GM18498 (cell line): Measurements from ENCODE around the gene AOC3.
"Not testable (repeated sequence)": the region's sequence is repeated elsewhere in the genome, so short reads cannot be mapped to it uniquely, and the experiment has no call there.

Experiments used
- ATAC-seq: cut with Tn5 transposase; IDR thresholded peaks from one replicate; pipeline ENCODE4 v1.9.1; 2021; ENCODE audit warnings: mild to moderate bottlenecking, moderate library complexity; ENCODE audit not compliant: unreplicated experiment

The AOC3 gene

GRCh38 chr17:42889809-42890208, 38.8 kb downstream of the AOC3 start:
- ATAC-seq: no peak

- ATAC-seq: no peak
These were observed 40.6 kb downstream of the AOC3 start for GRCh38 chr17:42891539-42892152.

DNA sequence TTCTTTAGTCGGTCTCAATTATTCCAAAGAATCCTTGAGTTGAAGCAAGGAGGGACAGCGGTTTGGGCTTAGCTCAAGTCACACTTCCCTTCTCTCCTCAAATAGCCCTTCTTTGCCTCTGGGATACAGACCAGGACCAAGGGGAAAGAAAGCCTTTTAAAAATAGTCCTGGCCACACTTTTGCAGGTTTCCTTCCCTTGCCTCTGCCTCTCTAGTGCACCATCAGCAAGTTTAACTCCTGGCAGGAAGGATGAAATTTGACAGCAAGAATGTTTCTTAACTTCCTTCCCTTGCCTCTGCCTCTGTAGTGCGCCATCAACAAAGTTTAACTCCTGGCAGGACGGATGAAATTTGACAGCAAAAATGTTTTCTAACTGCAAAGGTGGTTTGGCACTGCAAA, 42.4 kb downstream of the AOC3 start:
- ATAC-seq: no peak

DNA sequence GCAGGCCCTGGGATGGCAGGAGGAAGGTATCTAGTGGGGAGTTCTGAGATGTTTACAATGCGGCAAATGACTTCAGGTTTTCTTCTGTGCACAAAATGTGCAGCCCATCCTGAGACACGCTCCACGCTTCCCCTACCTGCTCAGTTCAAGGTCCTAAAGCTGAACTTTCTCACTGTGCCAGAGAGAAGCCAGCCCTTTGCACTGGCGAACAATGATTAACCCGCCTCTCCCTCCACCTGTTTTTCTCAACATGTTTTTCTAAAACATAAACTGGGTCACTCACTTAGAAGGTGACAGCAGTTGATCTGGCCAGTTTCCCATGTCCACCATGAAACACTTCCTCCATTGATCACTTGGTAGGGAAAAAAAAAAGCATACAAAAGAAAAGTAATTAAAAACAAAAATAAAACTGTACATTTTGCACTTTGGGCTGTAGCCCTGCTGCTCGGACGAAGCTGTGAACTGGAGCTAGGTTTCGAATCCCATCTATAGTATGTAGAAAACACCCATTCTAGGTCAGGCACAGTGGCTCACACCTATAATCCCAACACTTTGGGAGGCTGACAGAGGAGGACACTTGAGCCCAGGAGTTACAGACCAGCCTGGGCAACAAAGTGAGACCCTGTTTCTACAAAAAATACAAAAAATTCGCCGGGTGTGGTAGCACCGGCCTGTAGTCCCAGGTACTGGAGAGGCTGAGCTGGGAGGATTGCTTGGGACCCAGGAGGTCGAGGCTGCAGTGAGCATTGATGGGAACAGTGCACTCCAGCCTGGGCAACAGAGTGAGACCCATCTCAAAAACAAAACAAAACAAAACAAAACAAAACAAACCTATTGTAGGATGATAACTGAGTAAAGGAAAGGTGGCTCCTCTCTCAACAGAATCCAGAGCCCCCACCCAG, 43.5 kb downstream of the AOC3 start:
- no peak for ATAC-seq

- ATAC-seq: no peak
These were observed 44.2 kb downstream of the AOC3 start for GRCh38 chr17:42895185-42895555.

- no peak for ATAC-seq
These were observed 47.3 kb downstream of the AOC3 start for GRCh38 chr17:42898147-42898811.

DNA sequence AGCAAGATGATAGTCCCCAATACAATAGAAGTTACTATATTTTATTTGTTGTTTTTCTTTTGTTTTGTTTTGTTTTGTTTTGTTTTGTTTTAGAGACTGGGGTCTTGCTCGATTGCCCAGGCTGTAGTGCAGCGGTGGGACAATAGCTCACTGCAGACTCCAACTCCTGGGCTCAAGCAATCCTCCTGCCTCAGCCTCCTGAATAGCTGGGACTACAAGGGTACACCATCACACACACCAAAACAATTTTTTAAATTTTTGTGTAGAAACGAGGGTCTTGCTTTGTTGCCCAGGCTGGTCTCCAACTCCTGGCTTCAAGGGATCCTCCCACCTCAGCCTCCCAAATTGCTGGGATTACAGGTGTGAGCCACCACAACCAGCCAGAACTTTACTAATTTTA, 49.0 kb downstream of the AOC3 start:
- ATAC-seq: not testable (repeated sequence)

DNA sequence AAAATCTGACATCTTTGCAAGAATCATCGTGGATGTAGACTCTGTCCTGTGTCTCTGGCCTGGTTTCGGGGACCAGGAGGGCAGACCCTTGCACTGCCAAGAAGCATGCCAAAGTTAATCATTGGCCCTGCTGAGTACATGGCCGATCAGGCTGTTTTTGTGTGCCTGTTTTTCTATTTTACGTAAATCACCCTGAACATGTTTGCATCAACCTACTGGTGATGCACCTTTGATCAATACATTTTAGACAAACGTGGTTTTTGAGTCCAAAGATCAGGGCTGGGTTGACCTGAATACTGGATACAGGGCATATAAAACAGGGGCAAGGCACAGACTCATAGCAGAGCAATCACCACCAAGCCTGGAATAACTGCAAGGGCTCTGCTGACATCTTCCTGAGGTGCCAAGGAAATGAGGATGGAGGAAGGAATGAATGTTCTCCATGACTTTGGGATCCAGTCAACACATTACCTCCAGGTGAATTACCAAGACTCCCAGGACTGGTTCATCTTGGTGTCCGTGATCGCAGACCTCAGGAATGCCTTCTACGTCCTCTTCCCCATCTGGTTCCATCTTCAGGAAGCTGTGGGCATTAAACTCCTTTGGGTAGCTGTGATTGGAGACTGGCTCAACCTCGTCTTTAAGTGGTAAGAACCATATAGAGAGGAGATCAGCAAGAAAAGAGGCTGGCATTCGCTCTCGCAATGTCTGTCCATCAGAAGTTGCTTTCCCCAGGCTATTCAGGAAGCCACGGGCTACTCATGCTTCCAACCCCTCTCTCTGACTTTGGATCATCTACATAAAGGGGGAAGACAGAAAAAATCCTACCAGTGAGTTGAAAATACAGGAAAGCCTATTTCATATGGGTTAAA, 49.7 kb downstream of the AOC3 start, which contains the start of gene G6PC1:
Gene G6PC1 (plus strand): TSS at position 340 of the 872 bp plus-strand sequence. CDS start 78 bp downstream, at position 418.
- ATAC-seq: no peak

DNA sequence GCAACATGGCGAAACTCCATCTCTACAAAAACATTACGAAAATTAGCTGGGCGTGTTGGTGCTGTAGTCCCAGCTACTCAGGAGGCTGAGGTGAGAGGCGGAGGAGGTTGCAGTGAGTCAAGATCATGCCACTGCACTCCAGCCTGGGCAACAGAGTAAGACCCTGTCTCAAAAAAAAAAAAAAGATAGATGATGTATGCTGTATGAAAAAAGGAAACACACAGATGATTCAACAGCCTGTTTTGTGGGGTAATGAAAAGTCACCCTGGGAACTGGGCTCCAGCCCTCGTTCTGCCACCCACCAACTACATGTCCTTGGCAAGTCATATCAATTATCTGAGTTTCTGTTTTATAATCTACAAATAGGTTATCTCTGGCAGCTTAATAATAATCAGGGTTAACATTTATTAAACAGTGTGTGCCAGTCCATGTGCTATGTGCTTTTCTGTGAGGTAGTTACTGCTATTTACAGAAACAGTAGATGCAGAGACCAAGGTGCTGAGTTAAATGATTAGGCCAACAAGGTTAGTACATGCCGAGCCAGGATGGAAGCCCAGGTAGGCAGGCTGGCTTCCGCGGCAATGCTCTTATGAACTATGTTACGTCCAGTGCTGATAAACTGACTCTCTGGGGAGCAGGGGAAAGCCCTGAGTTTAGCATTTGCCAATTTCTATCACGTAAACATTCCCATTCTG, 50.7 kb downstream of the AOC3 start:
- no peak for ATAC-seq

DNA sequence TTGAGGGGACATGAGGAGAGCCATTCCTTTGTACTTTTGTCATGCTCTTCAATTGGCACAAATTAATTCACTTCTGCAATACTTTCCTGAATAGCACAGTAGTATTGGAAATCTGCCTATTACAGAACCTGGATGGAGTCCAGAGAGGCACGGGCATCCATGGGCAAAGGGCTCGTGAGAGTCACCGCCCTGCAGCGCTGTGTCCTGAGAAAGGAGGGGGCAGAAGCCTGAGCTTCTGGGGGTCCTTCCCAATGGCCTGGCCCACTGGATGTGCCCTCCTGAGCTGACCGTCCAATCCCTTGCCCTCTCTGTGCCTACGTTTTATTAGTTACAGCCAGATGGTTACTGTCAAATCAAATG, 53.1 kb downstream of the AOC3 start:
- ATAC-seq: no peak

- no peak for ATAC-seq
These were observed 55.9 kb downstream of the AOC3 start for GRCh38 chr17:42906772-42907446.
